BJ (cell line): ENCODE results near the gene MYO1A. TPM values are rescaled to one million over a fixed set of nuclear protein-coding genes. Genes with fewer than 3 reads are reported as not detected.

Experiments used
- CTCF ChIA-PET: fragments of 350-600 bp; formaldehyde crosslinking; extraction: SDS; loops from one replicate; lab custom pipeline; 2021; ENCODE audit warnings: antibody characterized with exemption, inconsistent platforms; lab: Yijun Ruan, JAX
- POLR2A ChIA-PET: fragments of 300-600 bp; sonication (Branson Sonifier 250); formaldehyde crosslinking; extraction: SDS; loops from one replicate; lab custom pipeline; 2021; ENCODE audit warnings: antibody characterized with exemption; lab: Charles Lee
- DNase-seq: peaks from one replicate; pipeline ENCODE4 v3.0.0-alpha.2; 2011; ENCODE audit warnings: low read depth
- H3K27me3 ChIP-seq: 2 replicates; pipeline ENCODE4 v1.6.0; 2011; ENCODE audit warnings: low read length; ENCODE audit not compliant: control insufficient read depth, insufficient read depth
- H3K36me3 ChIP-seq: 2 replicates; pipeline ENCODE4 v1.5.1; 2011; ENCODE audit warnings: low read length; ENCODE audit not compliant: control insufficient read depth, insufficient read depth
- H3K4me3 ChIP-seq: 2 replicates; pipeline ENCODE4 v1.5.1; 2011; ENCODE audit warnings: low read depth, mild to moderate bottlenecking, control low read depth, low read length
- polyA plus RNA-seq: library from polyadenylated mRNA; depleted of rRNA; stranded (reverse); fragments of >200 nt; gene quantifications from 2 replicates; pipeline ENCODE4 v1.2.3, GENCODE V29; 2011
- TF ChIP-seq, protein P1 (sequence below): IDR thresholded peaks from 2 replicates; pipeline ENCODE4 v1.5.1; 2011; ENCODE audit warnings: low read depth, mild to moderate bottlenecking, control low read depth, inconsistent platforms, low read length, moderate library complexity; ENCODE audit not compliant: insufficient read depth

The MYO1A gene
- polyA plus RNA-seq, 1 experiment, result 0.15 TPM

DNA sequence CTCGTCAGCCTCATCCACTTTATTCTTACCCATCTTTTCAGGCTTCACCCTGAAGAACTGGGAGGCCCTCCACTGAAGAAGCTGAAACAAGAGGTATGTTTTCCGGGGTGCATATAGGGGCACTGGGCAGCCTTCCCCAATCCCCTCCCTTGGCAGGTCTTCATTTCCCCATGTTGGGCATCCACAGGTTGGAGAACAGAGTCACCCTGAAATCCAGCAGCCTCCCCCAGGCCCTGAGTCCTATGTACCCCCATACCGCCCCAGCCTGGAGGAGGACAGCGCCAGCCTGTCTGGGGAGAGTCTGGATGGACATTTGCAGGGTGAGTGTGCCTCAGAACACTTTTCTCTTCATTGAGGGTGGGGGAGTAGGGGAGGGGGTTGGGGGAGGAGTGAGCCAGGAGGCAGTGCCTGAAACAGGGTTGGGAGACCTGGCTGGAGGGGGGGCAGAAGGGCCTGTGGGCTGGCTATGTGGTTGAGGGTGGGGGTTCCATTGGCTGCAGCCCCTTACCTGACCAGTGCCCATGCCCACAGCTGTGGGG is 43.0 kb upstream of the MYO1A start:
- H3K27me3 ChIP-seq, result no peaks in the 10 kb centered on the region
- peaks cover 45% of the 10 kb centered on the region for H3K36me3 ChIP-seq
- no peak for DNase-seq
- CTCF ChIA-PET, result interaction anchor here (1.0 to 15.6 kb wide), 12 partner anchors 9 to 330 kb away, joined by 3 to 190 read pairs (median 5); partner anchors contain the start of genes HSD17B6, LRP1, NEMP1 and STAT6
- TF ChIP-seq, protein P1, sequence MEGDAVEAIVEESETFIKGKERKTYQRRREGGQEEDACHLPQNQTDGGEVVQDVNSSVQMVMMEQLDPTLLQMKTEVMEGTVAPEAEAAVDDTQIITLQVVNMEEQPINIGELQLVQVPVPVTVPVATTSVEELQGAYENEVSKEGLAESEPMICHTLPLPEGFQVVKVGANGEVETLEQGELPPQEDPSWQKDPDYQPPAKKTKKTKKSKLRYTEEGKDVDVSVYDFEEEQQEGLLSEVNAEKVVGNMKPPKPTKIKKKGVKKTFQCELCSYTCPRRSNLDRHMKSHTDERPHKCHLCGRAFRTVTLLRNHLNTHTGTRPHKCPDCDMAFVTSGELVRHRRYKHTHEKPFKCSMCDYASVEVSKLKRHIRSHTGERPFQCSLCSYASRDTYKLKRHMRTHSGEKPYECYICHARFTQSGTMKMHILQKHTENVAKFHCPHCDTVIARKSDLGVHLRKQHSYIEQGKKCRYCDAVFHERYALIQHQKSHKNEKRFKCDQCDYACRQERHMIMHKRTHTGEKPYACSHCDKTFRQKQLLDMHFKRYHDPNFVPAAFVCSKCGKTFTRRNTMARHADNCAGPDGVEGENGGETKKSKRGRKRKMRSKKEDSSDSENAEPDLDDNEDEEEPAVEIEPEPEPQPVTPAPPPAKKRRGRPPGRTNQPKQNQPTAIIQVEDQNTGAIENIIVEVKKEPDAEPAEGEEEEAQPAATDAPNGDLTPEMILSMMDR, result no peak
- no peak overlapping the region for H3K4me3 ChIP-seq
- POLR2A ChIA-PET, result interaction anchor here (0.6 kb wide), 1 partner anchor 27 kb away, joined by 19 read pairs; no protein-coding TSS in a partner anchor

DNA sequence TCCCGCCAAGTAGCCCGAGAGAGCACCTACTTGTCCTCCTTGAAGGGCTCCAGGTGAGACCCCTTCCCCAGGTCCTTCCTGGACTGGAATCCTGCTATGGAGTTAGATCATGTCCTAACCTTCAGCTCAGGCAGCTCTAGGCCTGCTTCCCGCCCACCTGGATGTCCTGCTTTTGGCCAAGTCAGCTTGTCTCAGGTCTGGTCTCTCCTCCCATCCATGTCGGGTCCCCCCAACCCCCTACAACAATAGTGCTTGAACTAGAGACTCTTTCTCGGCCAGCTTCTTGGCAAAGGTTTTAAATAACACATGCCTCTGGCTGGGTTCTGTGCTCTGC is 42.6 kb upstream of the MYO1A start:
- ChIA-PET CTCF (interaction anchor here (1.0 to 15.6 kb wide), 12 partner anchors 9 to 330 kb away, joined by 3 to 190 read pairs (median 4); partner anchors contain the start of genes HSD17B6, NEMP1 and STAT6), POLR2A (interaction anchor here (0.6 kb wide), 1 partner anchor 27 kb away, joined by 19 read pairs; no protein-coding TSS in a partner anchor)
- Histone ChIP-seq H3K27me3 (no peaks in the 10 kb centered on the region), H3K36me3 (peaks cover 45% of the 10 kb centered on the region), H3K4me3 (no peak overlapping the region)
- TF ChIP-seq, protein P1, result no peak
- no peak for DNase-seq

DNA sequence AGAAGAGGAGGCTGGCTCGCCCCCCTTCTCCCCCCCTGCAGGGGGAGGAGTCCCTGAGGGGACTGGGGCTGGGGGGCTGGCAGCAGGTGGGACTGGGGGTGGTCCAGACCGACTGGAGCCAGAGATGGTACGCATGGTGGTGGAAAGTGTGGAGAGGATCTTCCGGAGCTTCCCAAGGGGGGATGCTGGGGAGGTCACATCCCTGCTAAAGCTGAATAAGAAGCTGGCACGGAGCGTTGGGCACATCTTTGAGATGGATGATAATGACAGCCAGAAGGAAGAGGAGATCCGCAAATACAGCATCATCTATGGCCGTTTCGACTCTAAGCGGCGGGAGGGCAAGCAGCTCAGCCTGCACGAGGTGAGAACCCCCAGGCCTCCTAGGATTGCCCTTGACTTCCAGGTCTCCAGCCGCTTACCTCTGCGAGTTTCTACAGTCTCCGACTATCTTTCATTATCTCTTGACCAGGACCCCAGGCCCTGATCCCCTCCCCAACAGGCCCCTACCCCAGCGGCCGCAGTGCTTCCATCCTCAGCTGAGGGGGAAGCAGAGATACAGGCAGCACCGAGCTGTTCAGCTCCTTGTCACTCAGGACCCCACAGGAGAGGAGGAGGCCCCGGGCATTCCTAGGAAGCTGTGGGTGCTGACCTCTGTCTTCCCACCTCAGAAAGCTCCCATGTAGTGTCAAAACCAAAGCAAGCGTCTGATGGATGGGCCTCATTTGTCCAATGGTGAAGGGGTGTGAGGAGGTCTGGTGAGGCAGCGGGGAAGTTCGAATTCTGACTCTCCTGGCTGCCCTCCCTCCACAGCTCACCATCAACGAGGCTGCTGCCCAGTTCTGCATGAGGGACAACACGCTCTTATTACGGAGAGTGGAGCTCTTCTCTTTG is 42.0 kb upstream of the MYO1A start:
- POLR2A ChIA-PET, result no interaction called here
- Histone ChIP-seq H3K36me3 (peaks cover 42% of the 10 kb centered on the region), H3K27me3 (no peaks in the 10 kb centered on the region), H3K4me3 (peak overlapping the region; percentile 96)
- CTCF ChIA-PET, result interaction anchor here (0.7 to 15.6 kb wide), 14 partner anchors 8 to 329 kb away, joined by 3 to 190 read pairs (median 4); partner anchors contain the start of genes HSD17B6, NEMP1 and STAT6
- no peak for DNase-seq
- TF ChIP-seq, protein P1, result no peak

DNA sequence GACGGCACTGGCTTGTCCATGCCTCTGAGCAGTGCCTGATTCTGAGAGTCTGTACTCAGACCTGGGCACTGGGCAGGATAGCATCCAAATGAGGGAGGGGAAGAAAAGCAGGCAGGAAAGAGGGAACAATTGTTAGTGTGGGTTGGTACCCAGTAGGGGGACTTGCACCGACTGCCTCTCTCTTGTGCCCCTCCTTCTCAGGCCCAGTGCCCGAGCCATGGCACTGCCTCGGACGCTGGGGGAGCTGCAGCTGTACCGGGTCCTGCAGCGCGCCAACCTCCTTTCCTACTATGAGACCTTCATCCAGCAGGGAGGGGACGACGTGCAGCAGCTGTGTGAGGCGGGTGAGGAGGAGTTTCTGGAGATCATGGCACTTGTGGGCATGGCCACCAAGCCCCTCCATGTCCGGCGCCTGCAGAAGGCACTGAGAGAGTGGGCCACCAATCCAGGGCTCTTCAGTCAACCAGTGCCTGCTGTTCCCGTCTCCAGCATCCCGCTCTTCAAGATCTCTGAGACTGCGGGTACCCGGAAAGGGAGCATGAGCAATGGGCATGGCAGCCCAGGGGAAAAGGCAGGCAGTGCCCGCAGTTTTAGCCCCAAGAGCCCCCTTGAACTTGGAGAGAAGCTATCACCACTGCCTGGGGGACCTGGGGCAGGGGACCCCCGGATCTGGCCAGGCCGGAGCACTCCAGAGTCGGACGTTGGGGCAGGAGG is 41.2 kb upstream of the MYO1A start:
- CTCF ChIA-PET, result interaction anchor here (0.7 to 15.6 kb wide), 11 partner anchors 11 to 151 kb away, joined by 3 to 190 read pairs (median 5); partner anchors contain the start of genes NEMP1 and STAT6
- no peak for DNase-seq
- TF ChIP-seq, protein P1, result peak; percentile 44; the same call in 1 of the 2 replicates
- POLR2A ChIA-PET, result no interaction called here
- H3K4me3 ChIP-seq, result peak overlapping the region; percentile 96
- H3K36me3 ChIP-seq, result peaks cover 36% of the 10 kb centered on the region
- no peaks in the 10 kb centered on the region for H3K27me3 ChIP-seq
